HG02981 (cell line): Measurements from ENCODE around the gene CYBB.
A peak's percentile ranks its signal among the peaks of the same experiment; 100 is the strongest.
"Not testable (repeated sequence)": the region's sequence is repeated elsewhere in the genome, so short reads cannot be mapped to it uniquely, and the experiment has no call there.

Source experiments
- ATAC-seq: cut with Tn5 transposase; IDR thresholded peaks from one replicate; pipeline ENCODE4 v1.9.1; 2021; ENCODE audit warnings: mild to moderate bottlenecking, moderate library complexity; ENCODE audit not compliant: unreplicated experiment

CYBB gene

DNA sequence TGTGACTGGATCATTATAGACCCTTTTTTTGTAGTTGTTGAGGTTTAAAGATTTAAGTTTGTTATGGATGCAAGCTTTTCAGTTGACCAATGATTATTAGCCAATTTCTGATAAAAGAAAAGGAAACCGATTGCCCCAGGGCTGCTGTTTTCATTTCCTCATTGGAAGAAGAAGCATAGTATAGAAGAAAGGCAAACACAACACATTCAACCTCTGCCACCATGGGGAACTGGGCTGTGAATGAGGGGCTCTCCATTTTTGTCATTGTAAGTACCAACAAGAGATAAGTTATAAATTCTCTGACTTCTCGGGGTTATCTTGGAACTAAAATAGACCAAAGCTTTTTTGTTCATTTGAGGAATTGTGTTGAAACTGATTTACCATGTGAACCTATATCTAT, at the start of gene CYBB:
TSS of gene CYBB (plus strand) at position 203 of the 400 bp plus-strand sequence. CDS start at position 222, 19 bp downstream.
- no peak for ATAC-seq

DNA sequence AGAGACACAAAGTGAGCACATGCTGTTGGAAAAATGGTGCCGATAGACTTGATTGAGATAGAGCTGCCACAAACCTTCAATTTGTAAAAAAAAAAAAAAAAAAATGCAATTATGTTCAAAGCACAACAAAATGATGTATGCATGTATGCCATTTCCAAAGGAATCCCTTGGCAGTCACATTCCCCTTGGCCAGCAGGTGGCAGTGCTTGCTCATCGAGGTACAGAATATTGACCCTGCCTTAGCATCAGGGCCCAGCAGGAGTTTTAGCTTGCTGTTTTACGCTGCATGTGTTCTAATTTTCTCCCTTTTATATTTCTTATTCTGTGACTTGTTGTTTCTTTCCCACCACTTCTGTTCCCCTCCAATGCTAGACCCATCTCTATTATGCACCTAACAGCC, 34.5 kb upstream of the CYBB start:
- ATAC-seq: peak; percentile 57

DNA sequence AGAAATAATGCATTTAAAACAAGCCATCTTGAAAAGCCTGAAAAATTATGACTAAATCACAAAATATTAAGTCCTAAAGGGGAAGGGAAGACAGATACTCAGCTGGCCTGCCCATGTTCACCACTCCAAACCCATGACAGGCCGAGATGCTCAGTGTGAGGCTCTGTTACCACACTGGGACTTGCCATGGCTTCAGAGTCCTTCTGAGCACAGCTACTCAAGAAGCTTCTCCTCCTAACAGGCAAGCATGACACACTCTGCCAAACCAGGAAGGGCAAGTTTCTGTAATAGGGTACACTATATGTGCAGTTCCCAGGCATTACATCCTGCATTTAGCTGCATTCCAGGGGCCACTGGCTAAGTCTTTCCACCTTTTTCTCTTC, 34.0 kb upstream of the CYBB start:
- ATAC-seq: peak; percentile 42

DNA sequence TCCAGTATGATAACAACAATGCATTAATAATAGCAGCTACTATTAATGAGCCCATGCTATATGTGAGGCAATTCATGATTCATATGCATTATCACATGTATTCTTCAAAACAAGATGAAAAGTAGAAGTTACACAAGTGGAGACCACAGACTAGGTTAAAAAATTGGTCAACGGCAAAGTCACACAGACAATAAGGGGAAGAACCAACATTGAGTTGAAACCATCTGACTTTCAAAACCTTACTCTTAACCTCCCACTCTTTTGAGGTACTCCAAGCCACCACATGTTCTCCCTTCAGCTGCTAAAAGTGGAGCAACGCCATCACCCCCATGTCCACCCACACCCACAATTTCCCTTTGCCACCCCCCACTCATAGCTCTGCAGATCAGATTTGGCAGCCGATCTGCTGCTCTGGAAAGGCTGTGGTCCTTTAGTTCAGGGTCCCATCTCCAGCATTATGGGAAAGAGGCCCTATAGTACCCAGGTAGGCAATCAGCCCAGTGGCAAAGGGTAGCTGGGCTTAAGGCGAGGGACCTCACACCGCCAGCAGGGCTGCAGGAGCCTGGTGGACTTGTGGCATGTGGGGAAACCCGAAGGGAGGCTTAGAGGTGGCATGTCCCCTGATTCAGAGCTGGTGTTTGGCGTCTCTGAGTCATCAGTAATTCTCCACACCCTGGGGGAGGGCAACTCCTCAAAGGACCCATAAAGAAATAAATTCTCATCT, 33.5 kb upstream of the CYBB start:
- peak; percentile 80 for ATAC-seq

DNA sequence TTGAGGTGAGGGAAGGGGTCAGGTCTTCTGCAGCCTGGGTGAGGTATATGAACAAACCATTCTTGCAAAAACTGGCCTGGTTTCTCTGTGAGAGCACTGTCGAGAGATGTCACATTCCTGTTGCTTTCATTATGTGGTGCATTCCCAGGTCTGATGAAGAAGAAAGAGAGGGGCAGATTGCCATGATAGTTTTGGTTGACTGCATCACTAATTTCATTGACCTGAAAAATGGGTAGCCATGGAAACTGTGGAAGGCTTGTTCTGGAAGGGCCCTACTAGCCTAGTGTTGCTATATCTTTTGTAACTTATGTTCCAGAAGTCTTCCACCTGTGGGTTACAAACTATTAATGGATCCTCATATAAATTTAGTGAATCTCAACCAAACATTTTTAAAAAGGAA, 32.9 kb upstream of the CYBB start:
- no peak for ATAC-seq

DNA sequence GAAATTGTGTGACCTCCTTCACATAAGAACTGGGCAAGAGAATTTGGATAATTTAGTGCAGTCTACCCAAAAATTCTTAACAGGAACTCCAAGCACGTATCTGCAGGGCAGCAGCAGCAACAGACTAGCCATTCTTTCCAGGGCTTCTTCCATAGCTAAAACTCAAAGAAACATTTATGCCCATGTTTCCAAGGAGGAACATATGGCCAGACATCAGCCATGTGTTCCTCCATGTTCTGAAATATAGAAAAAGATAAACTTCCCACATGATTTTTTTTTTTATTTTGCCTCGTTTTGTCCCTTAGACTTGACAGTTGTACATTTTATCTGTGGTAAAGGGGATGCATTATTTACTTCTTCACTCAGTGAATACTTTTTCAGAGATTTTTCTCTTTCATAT, 27.6 kb upstream of the CYBB start:
- no peak for ATAC-seq

DNA sequence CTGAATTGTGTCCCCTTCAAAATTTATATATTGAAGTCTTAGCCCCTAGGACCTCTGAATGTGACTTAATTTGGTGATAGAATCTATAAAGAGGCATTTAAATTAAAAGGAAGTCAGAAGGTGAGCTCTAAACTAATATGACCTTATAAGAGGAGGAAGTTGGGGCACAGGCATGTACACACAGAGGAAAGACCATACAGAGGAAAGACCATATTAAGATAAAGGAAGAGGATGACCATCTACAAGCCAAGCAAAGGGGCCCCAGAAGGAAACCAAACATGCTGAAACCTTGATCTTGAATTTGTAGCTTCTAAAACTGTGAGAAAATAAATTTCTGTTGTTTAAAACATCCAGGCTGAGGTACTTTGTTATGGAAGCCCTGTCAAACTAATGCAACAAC, 26.9 kb upstream of the CYBB start:
- ATAC-seq: no peak

DNA sequence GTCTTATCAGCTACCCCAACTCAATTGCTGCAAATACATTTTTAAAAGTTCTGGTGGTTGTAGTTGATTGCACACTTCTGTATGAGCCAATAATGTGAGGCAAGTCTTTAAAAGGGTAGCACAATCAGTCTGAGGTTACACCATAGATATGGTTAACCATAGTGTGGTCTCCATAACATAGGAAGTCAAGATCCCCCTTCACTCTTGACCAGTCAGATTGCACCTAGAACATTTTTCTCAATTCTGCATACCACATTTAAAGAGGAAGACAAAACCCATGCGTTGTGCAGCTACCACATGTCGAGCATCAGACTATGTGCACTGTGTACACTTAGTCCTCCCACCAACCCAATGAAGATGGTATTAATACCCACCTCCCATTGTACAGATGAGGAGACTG, 26.5 kb upstream of the CYBB start:
- no peak for ATAC-seq

DNA sequence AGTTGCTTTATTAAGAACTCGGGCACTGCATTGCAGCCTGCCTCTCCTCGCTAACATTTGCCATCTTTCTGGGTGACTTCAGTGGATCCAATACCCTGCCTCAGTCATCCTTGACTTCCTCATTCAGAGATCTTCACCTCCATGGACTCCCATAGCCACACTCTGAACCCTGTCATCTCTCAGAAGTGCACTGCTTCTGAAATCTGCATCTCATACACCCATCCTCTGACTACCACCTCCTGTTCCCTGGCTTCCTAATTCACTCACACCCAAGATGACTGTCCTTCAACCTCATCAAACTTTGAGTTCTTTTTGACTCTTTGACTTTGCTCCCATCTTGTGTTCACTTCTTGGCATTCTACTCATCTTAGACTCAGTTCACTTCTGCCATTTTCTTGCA, 25.3 kb upstream of the CYBB start:
- peak; percentile 10 for ATAC-seq

DNA sequence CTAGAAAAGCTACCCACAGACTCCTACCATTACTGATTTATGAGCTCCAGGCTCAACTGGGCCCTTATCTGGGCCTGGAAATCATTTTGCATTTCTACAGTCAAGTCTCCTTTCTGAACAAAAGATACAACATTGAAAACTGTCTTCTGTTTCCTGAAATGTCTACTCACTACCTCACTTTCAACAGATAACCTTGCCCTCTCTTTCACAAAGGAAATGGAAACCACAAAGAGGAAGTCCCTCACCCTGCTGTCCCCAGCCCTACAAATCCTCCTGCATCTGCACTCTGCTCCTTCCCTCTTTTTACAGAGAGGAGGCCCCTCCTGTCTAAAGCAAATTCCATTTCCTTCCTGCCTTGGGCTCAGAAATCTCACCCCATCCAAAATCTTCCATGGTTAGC, 24.8 kb upstream of the CYBB start:
- peak; percentile 95 for ATAC-seq

DNA sequence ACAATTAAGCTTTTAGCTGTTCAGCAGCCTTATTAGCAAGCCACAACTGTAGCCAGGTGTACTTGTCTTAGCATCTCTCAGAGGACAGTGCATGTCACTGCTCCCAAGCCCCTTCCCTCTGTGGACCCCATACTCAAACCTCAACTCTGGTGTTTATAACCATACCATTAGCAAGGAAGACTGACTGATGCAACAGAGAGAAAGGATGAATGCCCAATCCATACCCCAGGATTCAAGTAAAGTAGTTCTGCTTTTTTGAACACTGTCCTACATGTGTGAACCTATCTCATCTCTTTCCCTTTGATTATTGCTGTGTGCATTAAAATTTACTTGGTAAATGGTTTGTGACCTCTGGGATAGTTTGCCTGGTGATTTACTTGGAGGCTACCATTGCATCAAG, 22.8 kb upstream of the CYBB start:
- ATAC-seq: no peak

DNA sequence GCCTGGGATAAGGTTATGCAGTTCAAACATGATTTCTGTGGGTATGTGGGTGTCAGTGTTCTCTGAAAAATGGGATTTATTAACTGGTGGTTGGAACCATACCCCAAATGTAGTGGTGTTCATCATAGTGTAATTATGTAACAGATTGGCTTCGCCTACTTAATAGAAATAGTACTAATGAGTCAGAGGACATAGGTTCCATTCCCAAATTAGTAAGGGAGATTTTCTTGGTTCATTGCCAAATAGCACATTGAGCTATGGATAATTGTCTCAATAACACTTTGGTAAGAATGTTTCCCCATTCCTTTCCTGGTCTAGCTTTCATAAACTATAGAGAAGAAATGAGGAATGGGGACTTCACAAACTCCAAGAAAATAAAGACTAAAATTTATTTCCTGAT, 20.5 kb upstream of the CYBB start:
- no peak for ATAC-seq

DNA sequence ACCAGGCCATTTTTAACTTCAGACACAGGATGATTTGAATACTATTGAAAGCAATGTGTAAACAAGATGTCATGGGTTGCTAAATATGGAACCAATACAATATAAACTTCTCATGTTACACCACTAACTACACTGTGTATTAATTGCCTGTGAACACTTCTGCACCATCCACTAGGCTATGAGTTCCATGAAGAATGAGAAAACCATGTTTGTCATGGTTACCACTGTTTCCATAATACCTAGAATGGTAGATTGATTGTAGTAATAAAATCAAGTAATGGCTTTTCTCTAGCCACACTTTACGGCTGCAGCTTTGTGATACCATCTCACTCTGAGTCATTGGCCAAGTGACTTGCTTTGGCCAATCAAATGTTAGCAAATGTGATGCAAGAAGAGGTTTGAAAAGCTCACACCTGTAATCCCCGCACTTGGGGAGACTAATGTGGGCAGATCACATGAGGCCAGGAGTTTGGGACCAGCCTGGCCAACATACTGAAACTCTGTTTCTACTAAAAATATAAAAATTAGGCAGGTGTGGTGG, 19.9 kb upstream of the CYBB start:
- no peak for ATAC-seq

DNA sequence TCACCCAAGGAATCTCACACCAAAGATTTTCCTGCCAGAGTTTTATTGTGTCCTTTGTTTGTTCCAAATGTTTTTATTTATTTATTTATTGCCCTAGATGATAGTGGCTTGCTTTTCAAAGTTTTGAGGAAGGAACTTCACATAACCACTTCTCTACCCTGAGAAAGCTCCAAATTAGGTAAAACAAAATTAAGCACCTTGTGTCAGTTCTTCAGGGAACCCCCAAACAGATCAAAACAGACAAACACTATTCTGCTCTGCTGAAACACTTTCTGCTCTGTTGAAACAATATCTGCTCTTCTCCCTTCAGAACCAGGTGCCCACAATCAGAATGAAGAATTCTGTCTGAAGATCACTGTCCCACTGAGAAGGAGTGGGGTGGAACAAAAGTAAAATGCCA, 16.5 kb upstream of the CYBB start:
- ATAC-seq: no peak

DNA sequence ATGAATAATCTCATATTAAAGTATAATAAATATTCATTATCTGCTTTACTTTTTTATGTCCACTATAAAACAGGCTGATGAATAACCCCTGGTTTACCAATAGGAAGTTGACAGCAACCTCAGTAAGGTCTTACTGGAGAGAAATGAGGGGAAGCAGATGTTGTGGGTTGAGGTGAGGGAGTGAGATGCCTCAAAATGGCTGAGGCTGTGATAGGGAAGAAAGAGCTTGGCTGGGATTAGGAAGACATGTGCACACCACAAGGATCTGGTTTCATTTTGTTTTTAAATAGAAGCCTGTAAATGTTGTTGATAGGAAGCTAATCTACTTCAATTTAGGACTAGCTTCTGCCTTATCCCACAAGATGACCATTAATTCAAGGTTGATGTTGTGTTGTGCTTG, 14.4 kb upstream of the CYBB start:
- ATAC-seq: no peak

DNA sequence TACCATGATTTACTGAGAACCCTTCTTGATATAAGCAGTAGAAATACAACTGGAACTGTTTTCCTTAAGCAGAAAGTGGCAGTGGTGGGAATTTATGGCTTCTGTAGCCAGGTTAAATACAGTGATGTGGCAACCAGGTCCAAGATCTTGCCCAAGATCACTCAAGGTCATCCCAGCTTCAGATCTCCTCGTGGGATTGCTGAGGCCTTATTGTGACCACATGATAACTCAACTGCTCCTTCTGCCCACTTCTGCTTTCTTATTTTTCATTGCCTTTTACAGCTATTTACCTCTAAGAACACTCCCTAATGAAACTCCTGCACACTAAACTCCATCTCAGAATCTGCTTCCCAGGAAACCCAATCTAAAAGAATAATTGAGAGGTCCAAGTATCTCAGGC, 12.4 kb upstream of the CYBB start:
- ATAC-seq: no peak

DNA sequence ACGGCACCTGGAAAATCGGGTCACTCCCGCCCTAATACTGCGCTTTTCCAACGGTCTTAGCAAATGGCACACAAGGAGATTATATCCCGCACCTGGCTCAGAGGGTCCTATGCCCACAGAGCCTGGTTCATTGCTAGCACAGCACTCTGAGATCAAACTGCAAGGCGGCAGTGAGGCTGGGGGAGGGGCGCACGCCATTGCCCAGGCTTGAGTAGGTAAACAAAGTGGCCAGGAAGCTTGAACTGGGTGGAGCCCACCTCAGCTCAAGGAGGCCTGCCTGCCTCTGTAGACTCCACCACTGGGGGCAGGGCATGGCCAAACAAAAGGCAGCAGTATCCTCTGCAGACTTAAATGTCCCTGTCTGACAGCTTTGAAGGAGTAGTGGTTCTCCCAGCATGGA, 11.0 kb upstream of the CYBB start:
- not testable (repeated sequence) for ATAC-seq

DNA sequence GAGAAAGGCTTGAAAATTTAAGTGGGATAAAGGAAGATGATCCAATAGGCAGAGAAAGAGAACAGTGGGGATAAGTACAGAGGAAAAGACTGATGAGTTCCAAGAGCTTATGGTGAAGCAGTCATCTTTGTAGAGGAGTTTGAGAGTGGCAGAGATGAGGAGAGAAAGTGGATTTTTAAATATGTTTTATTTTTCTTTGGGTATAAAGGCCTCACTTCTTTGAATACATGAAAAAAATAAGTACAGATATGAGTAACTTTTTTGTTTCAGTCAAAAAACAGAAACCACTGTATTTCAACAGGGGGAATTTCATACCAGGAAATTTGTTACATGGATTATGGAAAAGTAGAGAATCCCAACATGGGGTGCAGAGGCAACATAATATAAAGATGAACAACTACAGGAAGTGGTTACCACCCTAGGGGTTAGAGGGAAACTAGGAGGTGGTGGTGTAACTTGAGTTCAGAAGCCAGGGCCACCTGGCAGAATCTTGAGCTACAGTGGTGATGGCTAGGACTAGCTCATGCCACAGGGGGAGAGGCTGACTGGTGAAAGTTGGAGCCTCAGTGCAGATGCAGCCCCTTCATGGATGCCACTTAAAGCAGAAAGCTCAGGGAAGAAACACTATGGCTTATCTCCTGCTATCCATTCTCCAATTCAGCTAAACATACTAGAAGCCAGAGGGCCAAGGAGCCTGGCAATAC, 3.4 kb upstream of the CYBB start:
- ATAC-seq: peak; percentile 67

DNA sequence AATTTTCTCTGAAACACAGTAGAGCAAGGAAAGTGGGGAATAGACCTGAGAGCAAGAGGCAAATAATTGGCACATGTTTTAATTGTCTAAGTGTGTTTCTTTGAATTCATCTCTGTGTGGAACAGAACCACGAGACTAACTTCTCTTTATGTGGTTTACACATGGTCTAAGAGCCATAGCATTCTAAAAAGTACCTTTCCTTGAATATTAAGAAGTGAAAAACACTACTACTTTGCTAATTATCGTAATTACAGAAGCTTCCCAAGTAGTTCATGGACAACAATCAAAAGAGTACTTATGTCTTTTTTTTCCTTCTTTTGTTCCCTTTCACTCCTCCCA, 2.9 kb upstream of the CYBB start:
- ATAC-seq: no peak

DNA sequence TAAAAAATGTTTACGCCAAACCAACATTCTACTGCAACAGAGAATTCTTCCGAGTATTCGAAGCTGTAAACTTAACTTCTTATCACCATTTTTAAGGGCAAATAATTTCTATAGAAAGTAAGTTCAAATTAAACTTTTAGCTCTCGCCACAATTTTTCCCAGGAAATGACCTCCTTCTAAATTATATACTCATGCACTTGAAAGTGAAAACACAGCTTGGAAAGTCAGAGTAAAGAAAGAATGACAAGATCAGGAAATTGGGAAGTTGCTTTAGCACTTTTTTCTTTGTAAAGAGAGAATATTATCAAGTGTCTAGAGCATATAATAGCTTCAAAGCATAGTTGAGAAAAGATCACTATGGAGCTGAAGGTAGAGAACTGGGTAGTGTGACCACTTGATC, 1.2 kb downstream of the CYBB start:
- no peak for ATAC-seq

DNA sequence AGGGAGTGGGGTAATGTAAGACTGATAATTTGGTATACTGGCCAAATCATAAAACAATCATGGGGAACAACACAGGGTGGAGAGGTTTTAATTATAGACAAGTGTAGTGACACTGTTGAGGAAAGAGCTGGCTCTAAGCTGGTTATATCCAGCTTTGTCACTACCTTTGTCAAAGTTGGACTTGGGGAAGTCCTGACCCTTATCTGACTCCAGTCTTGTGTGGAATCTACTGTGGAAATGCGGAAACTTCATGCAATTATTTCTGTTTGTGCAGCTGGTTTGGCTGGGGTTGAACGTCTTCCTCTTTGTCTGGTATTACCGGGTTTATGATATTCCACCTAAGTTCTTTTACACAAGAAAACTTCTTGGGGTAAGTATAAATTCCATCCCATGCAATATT, 2.0 kb downstream of the CYBB start:
- ATAC-seq: no peak

DNA sequence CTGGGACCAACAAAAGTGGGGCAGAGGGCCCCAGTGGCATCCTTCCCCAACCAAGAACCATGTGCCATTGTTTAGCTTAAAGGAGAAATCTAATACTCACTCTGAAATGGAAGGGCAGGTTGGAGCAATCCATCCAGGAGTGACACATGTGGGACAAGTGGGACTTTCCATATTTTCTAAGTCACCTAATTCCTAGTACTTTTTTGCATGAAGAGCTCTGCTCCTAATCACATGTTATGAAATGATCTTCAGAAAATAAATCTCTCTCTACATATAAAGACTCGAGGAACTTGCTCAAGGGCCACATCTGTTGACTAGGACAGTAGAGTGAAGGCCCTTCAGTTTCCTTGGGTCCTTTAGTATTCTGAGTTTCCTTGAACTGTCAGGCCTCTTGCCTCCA, 2.5 kb downstream of the CYBB start:
- ATAC-seq: no peak

DNA sequence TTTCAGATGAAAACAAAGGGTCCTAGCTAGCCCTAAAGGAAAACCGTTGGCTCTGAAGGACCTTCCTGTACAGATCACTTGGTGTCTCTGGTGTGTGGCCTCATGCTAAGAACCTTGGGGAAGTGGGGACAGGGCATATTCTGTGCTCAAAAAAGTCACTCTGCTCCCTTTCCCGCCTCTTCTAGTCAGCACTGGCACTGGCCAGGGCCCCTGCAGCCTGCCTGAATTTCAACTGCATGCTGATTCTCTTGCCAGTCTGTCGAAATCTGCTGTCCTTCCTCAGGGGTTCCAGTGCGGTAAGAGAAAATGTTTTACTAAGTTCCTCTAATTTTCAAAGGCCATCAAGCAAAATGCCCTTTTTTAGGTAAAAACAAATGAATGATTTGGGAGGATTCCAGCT, 3.4 kb downstream of the CYBB start:
- ATAC-seq: no peak
